GM18502 (cell line): Measurements from ENCODE around the gene L2HGDH.
"Not testable (repeated sequence)": the region's sequence is repeated elsewhere in the genome, so short reads cannot be mapped to it uniquely, and the experiment has no call there.

Experiments used
- ATAC-seq: cut with Tn5 transposase; IDR thresholded peaks from one replicate; pipeline ENCODE4 v1.9.1; 2021; ENCODE audit warnings: mild to moderate bottlenecking; ENCODE audit not compliant: unreplicated experiment, poor library complexity

L2HGDH gene

GRCh38 chr14:50311972-50312733 lies at the start of gene L2HGDH, which contains the start of gene DMAC2L:
Gene L2HGDH (minus strand): TSS chr14:50312229. CDS start chr14:50312150, 79 bp downstream.
Gene DMAC2L (plus strand): TSS chr14:50312324. CDS start chr14:50321488, 9,164 bp downstream.
- peak; percentile 95 for ATAC-seq

- ATAC-seq: no peak
Observed at GRCh38 chr14:50360851-50361250, 48.8 kb upstream of the L2HGDH start.

- no peak for ATAC-seq
Observed at GRCh38 chr14:50360093-50360492, 48.1 kb upstream of the L2HGDH start.

GRCh38 chr14:50359631-50360030 lies 47.6 kb upstream of the L2HGDH start:
- ATAC-seq: no peak

GRCh38 chr14:50357753-50358395 lies 45.8 kb upstream of the L2HGDH start:
- ATAC-seq: no peak

- no peak for ATAC-seq
Observed at GRCh38 chr14:50357124-50357523, 45.1 kb upstream of the L2HGDH start.

- not testable (repeated sequence) for ATAC-seq
Observed at GRCh38 chr14:50356283-50356682, 44.3 kb upstream of the L2HGDH start.

GRCh38 chr14:50355692-50356091 lies 43.7 kb upstream of the L2HGDH start:
- no peak for ATAC-seq

GRCh38 chr14:50354527-50354926 lies 42.5 kb upstream of the L2HGDH start:
- no peak for ATAC-seq

- ATAC-seq: no peak
Observed at GRCh38 chr14:50353126-50353525, 41.1 kb upstream of the L2HGDH start.

- ATAC-seq: no peak
Observed at GRCh38 chr14:50352584-50352983, 40.6 kb upstream of the L2HGDH start.

- ATAC-seq: no peak
Observed at GRCh38 chr14:50350975-50351374, 38.9 kb upstream of the L2HGDH start.

GRCh38 chr14:50348933-50349332 lies 36.9 kb upstream of the L2HGDH start:
- no peak for ATAC-seq

GRCh38 chr14:50347521-50347920 lies 35.5 kb upstream of the L2HGDH start:
- no peak for ATAC-seq

- no peak for ATAC-seq
Observed at GRCh38 chr14:50345846-50346422, 33.9 kb upstream of the L2HGDH start.

GRCh38 chr14:50344876-50345563 lies 33.0 kb upstream of the L2HGDH start:
- ATAC-seq: no peak

GRCh38 chr14:50344116-50344775 lies 32.2 kb upstream of the L2HGDH start:
- peak; percentile 85 for ATAC-seq

GRCh38 chr14:50343434-50343833 lies 31.4 kb upstream of the L2HGDH start:
- ATAC-seq: no peak

- ATAC-seq: peak; percentile 73
Observed at GRCh38 chr14:50342221-50343078, 30.4 kb upstream of the L2HGDH start.
